GM18951 (cell line): Measurements from ENCODE around the gene GPHN.

Experiments used
- POLR2A ChIP-seq: IDR thresholded peaks from 4 replicates; pipeline ENCODE4 v1.6.1; 2011; ENCODE audit warnings: mild to moderate bottlenecking; ENCODE audit not compliant: insufficient read length, insufficient read depth; ENCODE audit errors: extremely low read depth
- in situ Hi-C: fragments of 300-500 bp; cut with MboI; formaldehyde crosslinking; loops from one replicate; pipeline ENCODE4 v1.12.0; 2022; ENCODE audit warnings: low sequenced_read_pairs, mixed read lengths, inconsistent platforms; ENCODE audit not compliant: unreplicated experiment

The GPHN gene

GRCh38 chr14:66507722-66508546, at the start of gene GPHN:
Gene GPHN, plus strand, starts transcription at chr14:66508147.
- in situ Hi-C loops: no loop called here
- TF ChIP-seq POLR2A: peak; percentile 92

GRCh38 chr14:66459603-66460002, 48.3 kb upstream of the GPHN start:
- TF ChIP-seq POLR2A: no peak
- in situ Hi-C loops: no loop called here

- in situ Hi-C loops: no loop called here
- TF ChIP-seq POLR2A: no peak
Observed at GRCh38 chr14:66464261-66464660, 43.7 kb upstream of the GPHN start.

GRCh38 chr14:66468778-66469367, 39.1 kb upstream of the GPHN start:
- no peak for TF ChIP-seq POLR2A
- in situ Hi-C loops: no loop called here

GRCh38 chr14:66471584-66471983, 36.4 kb upstream of the GPHN start:
- no peak for TF ChIP-seq POLR2A
- in situ Hi-C loops: no loop called here

- in situ Hi-C loops: no loop called here
- no peak for TF ChIP-seq POLR2A
Observed at GRCh38 chr14:66472251-66472650, 35.7 kb upstream of the GPHN start.

- in situ Hi-C loops: no loop called here
- TF ChIP-seq POLR2A: no peak
Observed at GRCh38 chr14:66473223-66473622, 34.7 kb upstream of the GPHN start.

- in situ Hi-C loops: loop anchor here (25.0 kb wide), 1 partner anchor 635 kb away; no protein-coding TSS in a partner anchor
- no peak for TF ChIP-seq POLR2A
Observed at GRCh38 chr14:66476964-66477363, 31.0 kb upstream of the GPHN start.

- no peak for TF ChIP-seq POLR2A
- in situ Hi-C loops: loop anchor here (25.0 kb wide), 1 partner anchor 635 kb away; no protein-coding TSS in a partner anchor
Observed at GRCh38 chr14:66477567-66477966, 30.4 kb upstream of the GPHN start.

- in situ Hi-C loops: loop anchor here (25.0 kb wide), 1 partner anchor 629 kb away; no protein-coding TSS in a partner anchor
- no peak for TF ChIP-seq POLR2A
Observed at GRCh38 chr14:66482873-66483272, 25.1 kb upstream of the GPHN start.

GRCh38 chr14:66483322-66483721, 24.6 kb upstream of the GPHN start:
- in situ Hi-C loops: loop anchor here (25.0 kb wide), 1 partner anchor 629 kb away; no protein-coding TSS in a partner anchor
- TF ChIP-seq POLR2A: no peak

- in situ Hi-C loops: loop anchor here (25.0 kb wide), 1 partner anchor 627 kb away; no protein-coding TSS in a partner anchor
- TF ChIP-seq POLR2A: no peak
Observed at GRCh38 chr14:66485029-66485428, 22.9 kb upstream of the GPHN start.

GRCh38 chr14:66485910-66486421, 22.0 kb upstream of the GPHN start, which contains the start of gene CCDC196:
Gene CCDC196, plus strand, starts transcription at chr14:66486371. Its CDS starts 132 bp downstream, at chr14:66486503.
- in situ Hi-C loops: loop anchor here (25.0 kb wide), 1 partner anchor 626 kb away; no protein-coding TSS in a partner anchor
- TF ChIP-seq POLR2A: no peak
